ENCODE results near the gene GFPT1. TPM values are rescaled to one million over a fixed set of nuclear protein-coding genes. Genes with fewer than 3 reads are reported as not detected.
"Not testable (repeated sequence)": the region's sequence is repeated elsewhere in the genome, so short reads cannot be mapped to it uniquely, and the experiment has no call there.

GFPT1 gene
- polyA plus RNA-seq = 10 to 100 TPM in 1 of 3 donors, 1 to 10 TPM in 2; 4.5 to 11.0 (median 5.5) TPM

DNA sequence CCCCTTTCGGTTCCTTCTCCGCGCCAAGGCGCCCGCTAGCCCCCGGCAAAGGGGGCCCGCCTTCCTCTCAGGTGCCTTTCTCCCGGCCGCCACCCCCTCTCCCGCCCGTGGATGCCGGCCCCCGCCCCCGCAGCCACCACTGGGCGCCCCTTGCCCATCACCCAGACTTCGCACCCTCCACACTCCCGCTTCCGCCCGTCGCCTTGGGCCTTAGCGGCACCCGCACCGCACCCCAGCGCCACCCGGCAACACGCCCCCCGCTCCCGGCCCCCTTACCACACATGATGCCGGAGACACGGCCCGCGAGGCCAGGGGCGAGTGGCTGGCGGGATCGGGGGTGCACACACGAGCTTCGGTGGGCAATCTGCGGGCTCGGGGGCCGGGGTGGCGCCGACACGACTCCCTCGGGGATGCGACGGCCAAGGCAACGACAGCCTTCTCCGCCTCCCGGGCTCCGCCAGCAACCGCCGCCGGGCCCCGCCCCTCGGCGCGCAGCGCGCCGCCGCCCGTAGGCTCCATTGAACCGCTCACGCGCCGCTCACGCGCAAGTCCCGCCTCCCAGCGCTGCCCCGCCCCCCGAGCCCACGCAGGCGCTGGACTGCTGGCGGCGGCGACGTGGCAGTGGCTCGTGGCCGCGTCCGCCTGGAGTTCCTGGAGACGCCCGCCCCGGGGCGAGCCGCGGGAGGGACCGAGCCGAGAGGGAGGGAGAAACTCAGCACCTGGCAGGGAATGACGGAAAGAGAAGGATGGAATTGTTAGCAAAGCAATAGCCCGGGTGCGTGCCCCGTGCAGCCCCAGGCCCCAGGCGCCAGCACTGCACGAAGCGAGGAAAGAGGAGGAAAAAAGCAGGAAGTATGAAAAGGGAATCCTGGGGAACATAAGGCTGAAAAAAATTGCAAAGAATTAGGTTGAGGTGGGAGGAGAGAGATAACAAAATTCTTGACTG, at the start of gene GFPT1:
Gene GFPT1 (minus strand): TSS at position 439 of the 946 bp plus-strand sequence. CDS start 156 bp downstream, at position 283.
- H3K27me3 Mint-ChIP-seq (ENCODE audit: low read depth in 3 of 3) = no peaks in the 10 kb centered on the region
- H3K36me3 Mint-ChIP-seq = peaks cover 0 to 4% (median 0%) of the 10 kb centered on the region in 3 donors
- peaks cover 29 to 47% of the 10 kb centered on the region in 2 donors for H3K4me1 Mint-ChIP-seq
- peak within 1 kb of the TSS; percentile 87 to 94 (median 91) for H3K4me3 Mint-ChIP-seq
- H3K9me3 Mint-ChIP-seq = no peaks in the 10 kb centered on the region
- H3K27ac Mint-ChIP-seq = peak within 1 kb of the TSS; percentile 85 to 96 (median 92)
- peak; percentile 90 to 93 (median 92) for DNase-seq

- Mint-ChIP-seq H3K9me3 (no peaks in the 10 kb centered on the region), H3K4me1 (peaks cover 34 to 40% of the 10 kb centered on the region in 2 donors), H3K36me3 (peaks cover 0 to 6% (median 4%) of the 10 kb centered on the region in 3 donors), H3K4me3 (peak overlapping the region; percentile 89 to 99 (median 94)), H3K27me3 (ENCODE audit: low read depth in 3 of 3) (peaks cover 5 to 18% (median 9%) of the 10 kb centered on the region in 3 donors), H3K27ac (peak overlapping the region; percentile 95 to 100 (median 98))
- no peak for DNase-seq
These were observed 49.5 kb upstream of the GFPT1 start for GRCh38 chr2:69436596-69436937.

- Mint-ChIP-seq H3K4me3 (peak overlapping the region in 1 of 5 donors; percentile 39), H3K36me3 (peaks cover 0 to 8% (median 6%) of the 10 kb centered on the region in 3 donors), H3K9me3 (no peaks in the 10 kb centered on the region), H3K27me3 (ENCODE audit: low read depth in 3 of 3) (peaks cover 5 to 18% (median 9%) of the 10 kb centered on the region in 3 donors), H3K4me1 (peaks cover 34 to 40% of the 10 kb centered on the region in 2 donors), H3K27ac (peak overlapping the region; percentile 5 to 100 (median 60))
- no peak for DNase-seq
These were observed 47.7 kb upstream of the GFPT1 start for GRCh38 chr2:69434753-69435152.

DNA sequence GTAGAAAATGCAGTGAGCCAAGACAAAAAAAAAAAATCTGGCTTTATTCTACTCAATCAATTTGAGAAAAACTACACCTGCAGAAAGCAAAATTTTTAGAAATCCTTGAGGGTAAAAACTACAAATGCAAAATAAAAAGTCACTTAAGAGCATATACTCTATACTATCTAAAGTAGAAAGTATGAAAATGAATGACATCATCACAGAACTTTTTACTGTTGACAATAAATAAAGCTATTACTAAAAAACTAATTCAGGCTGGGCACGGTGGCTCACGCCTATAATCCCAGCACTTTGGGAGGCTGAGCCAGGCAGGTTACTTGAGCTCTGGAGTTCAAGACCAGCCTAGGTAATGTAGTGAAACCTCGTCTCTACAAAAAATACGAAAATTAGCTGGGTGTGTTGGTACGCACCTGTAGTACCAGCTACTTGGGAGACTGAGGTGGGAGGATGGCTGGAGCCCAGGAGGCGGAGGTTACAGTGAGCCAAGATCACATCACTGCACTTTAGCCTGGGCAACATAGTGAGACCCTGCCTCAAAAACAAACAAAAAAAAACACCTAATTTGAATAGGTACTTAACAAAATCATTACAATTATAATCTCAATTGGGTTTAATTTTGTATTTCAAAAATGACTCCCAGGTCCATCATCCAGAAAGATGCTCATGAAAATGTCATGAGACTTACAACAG, 42.6 kb upstream of the GFPT1 start:
- Mint-ChIP-seq H3K4me1 (peaks cover 2 to 9% of the 10 kb centered on the region in 2 donors), H3K36me3 (peaks cover 0 to 11% (median 0%) of the 10 kb centered on the region in 3 donors), H3K4me3 (no peak overlapping the region), H3K9me3 (no peaks in the 10 kb centered on the region), H3K27ac (peak overlapping the region in 2 of 6 donors; percentile 46 to 49), H3K27me3 (ENCODE audit: low read depth in 3 of 3) (no peaks in the 10 kb centered on the region)
- no peak for DNase-seq

DNA sequence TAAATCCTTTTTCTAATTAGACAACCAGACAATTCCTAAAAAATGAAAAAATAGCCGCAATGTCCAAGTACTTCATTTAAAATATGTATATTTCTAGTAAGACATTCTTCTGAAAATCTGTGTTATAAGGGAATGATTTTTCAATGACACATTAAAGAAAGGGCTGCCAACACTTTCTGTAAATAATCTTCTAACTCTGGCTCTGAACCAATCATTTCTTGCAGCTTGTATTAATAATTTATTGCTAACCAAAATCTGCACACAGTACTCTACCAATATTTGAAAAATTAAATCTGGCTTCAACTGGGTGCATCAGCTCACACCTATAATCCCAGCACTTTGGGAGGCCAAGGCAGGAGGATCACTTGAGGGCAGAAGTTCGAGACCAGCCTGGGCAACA, 42.0 kb upstream of the GFPT1 start:
- Mint-ChIP-seq H3K4me3 (no peak overlapping the region), H3K27me3 (ENCODE audit: low read depth in 3 of 3) (no peaks in the 10 kb centered on the region), H3K27ac (peak overlapping the region in 3 of 6 donors; percentile 6 to 49 (median 46)), H3K9me3 (no peaks in the 10 kb centered on the region), H3K4me1 (peaks cover 0 to 5% of the 10 kb centered on the region in 2 donors), H3K36me3 (peaks cover 0 to 11% (median 0%) of the 10 kb centered on the region in 3 donors)
- DNase-seq = no peak

DNA sequence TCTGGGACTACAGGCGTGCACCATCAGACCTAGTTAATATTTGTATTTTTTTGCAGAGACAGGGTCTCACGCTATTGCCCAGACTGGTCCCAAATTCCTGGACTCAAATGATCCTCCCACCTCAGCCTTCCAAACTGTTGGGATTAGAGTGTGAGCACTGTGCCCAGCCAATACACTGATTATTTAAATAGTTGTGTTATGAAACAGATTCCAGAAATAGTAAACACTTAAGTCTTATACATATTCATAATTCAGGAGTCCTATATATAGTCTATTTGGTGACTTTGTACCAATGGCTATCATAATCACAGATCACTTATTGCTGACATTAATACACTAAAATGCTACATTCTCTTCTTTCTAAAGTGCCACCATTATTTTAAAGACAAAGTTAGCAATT, 37.4 kb upstream of the GFPT1 start:
- H3K36me3 Mint-ChIP-seq = peaks cover 3 to 17% (median 7%) of the 10 kb centered on the region in 3 donors

DNA sequence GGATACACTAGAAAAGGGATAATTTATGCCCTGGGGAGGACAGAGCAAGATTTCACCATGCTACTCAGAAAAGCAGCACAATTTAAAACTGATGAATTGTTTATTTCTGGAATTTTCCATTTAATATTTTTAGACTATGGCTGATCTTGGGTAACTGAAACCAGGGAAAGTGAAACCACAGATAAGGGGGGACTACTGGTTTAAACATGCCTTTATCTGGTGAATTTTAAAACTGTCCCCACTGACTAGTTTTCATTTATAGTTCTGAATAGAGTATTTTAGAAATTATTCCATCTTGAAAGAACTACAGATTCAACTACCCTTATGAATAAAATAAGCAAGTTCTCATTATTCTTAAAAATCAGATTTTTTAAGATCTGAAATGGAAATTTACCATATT, 35.2 kb upstream of the GFPT1 start:
- H3K36me3 Mint-ChIP-seq = peaks cover 6 to 16% (median 7%) of the 10 kb centered on the region in 3 donors
- H3K4me3 Mint-ChIP-seq = no peak overlapping the region
- no peak overlapping the region for H3K27ac Mint-ChIP-seq
- no peak for DNase-seq
- peaks cover 0 to 2% (median 0%) of the 10 kb centered on the region in 3 donors for H3K27me3 Mint-ChIP-seq (ENCODE audit: low read depth in 3 of 3)
- H3K4me1 Mint-ChIP-seq = peaks cover 0 to 6% of the 10 kb centered on the region in 2 donors
- H3K9me3 Mint-ChIP-seq = no peaks in the 10 kb centered on the region

More for the DNA sequence above, 37.4 kb upstream of the GFPT1 start:
- Mint-ChIP-seq H3K27ac (no peak overlapping the region), H3K27me3 (ENCODE audit: low read depth in 3 of 3) (peaks cover 0 to 2% (median 0%) of the 10 kb centered on the region in 3 donors), H3K4me3 (no peak overlapping the region), H3K4me1 (peaks cover 0 to 6% of the 10 kb centered on the region in 2 donors), H3K9me3 (no peaks in the 10 kb centered on the region)
- no peak for DNase-seq

GRCh38 chr2:69419111-69419510, 32.1 kb upstream of the GFPT1 start:
- not testable (repeated sequence) for H3K9me3 Mint-ChIP-seq; H3K4me3 Mint-ChIP-seq; H3K27ac Mint-ChIP-seq; DNase-seq; H3K4me1 Mint-ChIP-seq; H3K27me3 Mint-ChIP-seq (ENCODE audit: low read depth in 3 of 3)
- H3K36me3 Mint-ChIP-seq = peaks cover 7 to 19% (median 11%) of the 10 kb centered on the region in 3 donors

DNA sequence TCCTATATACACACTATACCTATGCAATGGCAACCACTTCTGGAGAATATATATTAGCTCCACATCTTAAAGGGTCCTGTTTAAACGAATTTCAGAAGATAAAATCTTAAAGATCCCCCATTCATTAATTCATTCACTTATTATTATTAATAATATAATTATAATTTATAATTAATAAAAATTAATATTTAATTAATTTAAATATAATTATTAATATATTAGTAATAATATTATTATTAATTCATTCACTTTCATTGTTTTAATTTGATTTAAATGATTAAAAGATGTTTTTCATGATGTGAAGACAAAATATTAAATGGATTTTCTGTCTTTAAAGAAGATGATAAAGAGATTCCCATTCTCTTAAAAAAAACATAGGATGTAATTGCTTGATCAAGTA, 29.1 kb upstream of the GFPT1 start:
- DNase-seq = no peak
- no peak overlapping the region for H3K27ac Mint-ChIP-seq
- no peaks in the 10 kb centered on the region for H3K4me1 Mint-ChIP-seq
- H3K36me3 Mint-ChIP-seq = peaks cover 7 to 11% (median 11%) of the 10 kb centered on the region in 3 donors
- H3K4me3 Mint-ChIP-seq = no peak overlapping the region
- no peaks in the 10 kb centered on the region for H3K9me3 Mint-ChIP-seq
- no peaks in the 10 kb centered on the region for H3K27me3 Mint-ChIP-seq (ENCODE audit: low read depth in 3 of 3)

- H3K27ac Mint-ChIP-seq = no peak overlapping the region
- no peak for DNase-seq
- no peak overlapping the region for H3K4me3 Mint-ChIP-seq
- peaks cover 12 to 17% of the 10 kb centered on the region in 2 donors for H3K4me1 Mint-ChIP-seq
- H3K36me3 Mint-ChIP-seq = peaks cover 4 to 20% (median 11%) of the 10 kb centered on the region in 3 donors
- H3K27me3 Mint-ChIP-seq (ENCODE audit: low read depth in 3 of 3) = no peaks in the 10 kb centered on the region
- H3K9me3 Mint-ChIP-seq = no peaks in the 10 kb centered on the region
These were observed 24.1 kb upstream of the GFPT1 start for GRCh38 chr2:69411120-69411519.

DNA sequence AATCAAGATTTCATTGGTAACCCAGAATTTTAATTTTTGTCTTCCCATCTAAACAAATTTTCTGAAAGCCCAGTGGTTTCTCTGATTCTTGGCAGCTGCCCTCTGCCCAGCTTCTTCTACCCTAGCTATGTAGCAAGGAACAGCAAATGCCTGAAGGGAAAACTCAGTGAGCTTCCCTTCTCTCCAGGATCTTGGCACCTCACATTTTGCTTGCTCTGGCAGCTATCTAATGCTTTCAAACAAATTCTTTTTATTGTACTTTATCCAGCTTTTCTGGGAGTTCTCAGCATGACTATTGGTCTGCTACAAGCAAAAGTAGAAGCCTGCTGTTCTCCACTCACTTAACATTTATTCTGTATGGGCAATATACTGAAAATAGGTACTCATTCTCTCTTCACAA, 18.3 kb upstream of the GFPT1 start:
- Mint-ChIP-seq H3K4me1 (peaks cover 7 to 12% of the 10 kb centered on the region in 2 donors), H3K27ac (peak overlapping the region in 2 of 6 donors; percentile 34 to 56), H3K27me3 (ENCODE audit: low read depth in 3 of 3) (no peaks in the 10 kb centered on the region), H3K36me3 (peaks cover 27 to 38% (median 29%) of the 10 kb centered on the region in 3 donors), H3K9me3 (no peaks in the 10 kb centered on the region), H3K4me3 (no peak overlapping the region)
- no peak for DNase-seq

DNA sequence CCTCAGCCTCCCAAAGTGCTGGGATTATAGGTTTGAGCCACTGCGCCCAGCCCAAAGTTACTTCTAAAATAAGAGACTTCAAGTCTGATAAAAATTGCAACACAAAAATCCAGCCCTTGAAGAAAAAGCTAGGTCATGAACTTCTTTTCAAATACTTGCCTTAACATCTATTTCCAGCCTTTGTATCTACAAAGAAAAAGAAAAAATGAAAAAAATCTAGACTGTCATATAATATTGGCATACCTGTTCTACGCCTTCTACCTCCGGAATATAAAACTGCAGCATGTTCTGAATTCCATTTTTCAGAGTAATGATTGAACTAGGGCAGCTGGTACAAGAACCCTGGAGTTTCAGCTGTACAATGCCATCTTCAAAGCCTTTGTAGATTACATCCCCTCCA, 13.1 kb upstream of the GFPT1 start:
- Mint-ChIP-seq H3K36me3 (peaks cover 18 to 29% (median 28%) of the 10 kb centered on the region in 3 donors), H3K4me3 (no peak overlapping the region), H3K4me1 (no peaks in the 10 kb centered on the region), H3K9me3 (no peaks in the 10 kb centered on the region), H3K27me3 (ENCODE audit: low read depth in 3 of 3) (no peaks in the 10 kb centered on the region), H3K27ac (no peak overlapping the region)
- DNase-seq = no peak

- no peak for DNase-seq
- Mint-ChIP-seq H3K9me3 (no peaks in the 10 kb centered on the region), H3K36me3 (peaks cover 21 to 31% (median 22%) of the 10 kb centered on the region in 3 donors), H3K4me1 (no peaks in the 10 kb centered on the region), H3K4me3 (no peak overlapping the region), H3K27ac (no peak overlapping the region), H3K27me3 (ENCODE audit: low read depth in 3 of 3) (no peaks in the 10 kb centered on the region)
These were observed 10.2 kb upstream of the GFPT1 start for GRCh38 chr2:69397234-69397633.

GRCh38 chr2:69395866-69396265, 8.8 kb upstream of the GFPT1 start:
- peaks cover 19 to 31% (median 22%) of the 10 kb centered on the region in 3 donors for H3K36me3 Mint-ChIP-seq
- no peaks in the 10 kb centered on the region for H3K9me3 Mint-ChIP-seq
- no peaks in the 10 kb centered on the region for H3K4me1 Mint-ChIP-seq
- DNase-seq = no peak
- no peak overlapping the region for H3K4me3 Mint-ChIP-seq
- no peaks in the 10 kb centered on the region for H3K27me3 Mint-ChIP-seq (ENCODE audit: low read depth in 3 of 3)
- no peak overlapping the region for H3K27ac Mint-ChIP-seq
